WTC11 (cell line): ENCODE measurements around the gene OR5A1. TPM values are rescaled to one million over a fixed set of nuclear protein-coding genes. Genes with fewer than 3 reads are reported as not detected.

ENCODE experiments used
- ATAC-seq: fragments of 200-7000 bp; cut with Tn5 transposase; 2 replicates; pipeline ENCODE4 v1.10.0; 2021; ENCODE audit warnings: mild to moderate bottlenecking, moderate library complexity
- CTCF ChIA-PET: fragments of 300-600 bp; sonication (Branson Sonifier 250); formaldehyde crosslinking; loops from one replicate; lab custom pipeline; 2021; ENCODE audit warnings: antibody characterized with exemption; lab: Charles Lee
- POLR2A ChIA-PET: fragments of 350-600 bp; sonication (Branson Sonifier 250); formaldehyde crosslinking; loops from one replicate; lab custom pipeline; 2021; ENCODE audit warnings: antibody characterized with exemption; lab: Charles Lee
- DNase-seq: peaks from one replicate; pipeline ENCODE4 v3.0.0; 2021; ENCODE audit warnings: low spot score
- H3K27ac Mint-ChIP-seq: 2 replicates; pipeline ENCODE4 v1.8.0; 2021; ENCODE audit warnings: mixed read lengths
- H3K27me3 Mint-ChIP-seq: 2 replicates; pipeline ENCODE4 v1.8.0; 2021; ENCODE audit warnings: low read depth, mild to moderate bottlenecking, moderate library complexity, mixed read lengths
- H3K36me3 Mint-ChIP-seq: 2 replicates; pipeline ENCODE4 v1.8.0; 2021; ENCODE audit warnings: mixed read lengths
- H3K4me1 Mint-ChIP-seq: 2 replicates; pipeline ENCODE4 v1.8.0; 2022; ENCODE audit warnings: mixed read lengths
- H3K4me3 Mint-ChIP-seq: 2 replicates; pipeline ENCODE4 v1.8.0; 2021; ENCODE audit warnings: mild to moderate bottlenecking, moderate library complexity, mixed read lengths
- H3K9me3 Mint-ChIP-seq: 2 replicates; pipeline ENCODE4 v1.8.0; 2021; ENCODE audit warnings: mixed read lengths
- ARID4B ChIP-seq: sonication (generic); formaldehyde crosslinking; IDR thresholded peaks from 2 replicates; pipeline ENCODE4 v1.8.0; 2023; ENCODE audit warnings: missing genetic modification reagents, mild to moderate bottlenecking, borderline replicate concordance
- CREB1 ChIP-seq: sonication (generic); formaldehyde crosslinking; IDR thresholded peaks from 2 replicates; pipeline ENCODE4 v1.8.0; 2023; ENCODE audit warnings: mild to moderate bottlenecking, missing genetic modification reagents
- E2F1 ChIP-seq: sonication (generic); formaldehyde crosslinking; IDR thresholded peaks from 2 replicates; pipeline ENCODE4 v1.8.0; 2022; ENCODE audit warnings: mild to moderate bottlenecking, missing genetic modification reagents
- FOXP1 ChIP-seq: sonication (generic); formaldehyde crosslinking; IDR thresholded peaks from 2 replicates; pipeline ENCODE4 v1.8.0; 2022; ENCODE audit warnings: missing genetic modification reagents, mild to moderate bottlenecking, moderate library complexity, borderline replicate concordance
- FOXP4 ChIP-seq: sonication (generic); formaldehyde crosslinking; IDR thresholded peaks from 2 replicates; pipeline ENCODE4 v1.8.0; 2022; ENCODE audit warnings: mild to moderate bottlenecking, missing genetic modification reagents
- IRF2 ChIP-seq: sonication (generic); formaldehyde crosslinking; IDR thresholded peaks from 2 replicates; pipeline ENCODE4 v1.8.0; 2022; ENCODE audit warnings: low read depth, missing genetic modification reagents, borderline replicate concordance
- KAT7 ChIP-seq: sonication (generic); formaldehyde crosslinking; IDR thresholded peaks from 2 replicates; pipeline ENCODE4 v1.8.1; 2023; ENCODE audit warnings: missing genetic modification reagents, mild to moderate bottlenecking, borderline replicate concordance
- NFATC4 ChIP-seq: fragments of 250-450 bp; sonication (Bioruptor Pico); IDR thresholded peaks from 2 replicates; pipeline ENCODE4 v1.9.0; 2021; ENCODE audit warnings: mild to moderate bottlenecking
- NFE2L1 ChIP-seq: sonication (generic); formaldehyde crosslinking; IDR thresholded peaks from 2 replicates; pipeline ENCODE4 v1.8.1; 2023; ENCODE audit warnings: missing genetic modification reagents
- RORB ChIP-seq: fragments of 250-450 bp; sonication (Bioruptor Pico); IDR thresholded peaks from 2 replicates; pipeline ENCODE4 v1.9.0; 2021; ENCODE audit warnings: mild to moderate bottlenecking
- SMAD3 ChIP-seq: sonication (generic); formaldehyde crosslinking; IDR thresholded peaks from 2 replicates; pipeline ENCODE4 v1.8.0; 2022; ENCODE audit warnings: missing genetic modification reagents, mild to moderate bottlenecking, borderline replicate concordance
- SOX15 ChIP-seq: fragments of 250-450 bp; sonication (Bioruptor Pico); IDR thresholded peaks from 2 replicates; pipeline ENCODE4 v1.9.0; 2021; ENCODE audit warnings: mild to moderate bottlenecking
- ZBTB43 ChIP-seq: sonication (generic); formaldehyde crosslinking; IDR thresholded peaks from 2 replicates; pipeline ENCODE4 v1.8.1; 2023; ENCODE audit warnings: mild to moderate bottlenecking, missing genetic modification reagents
- ZNF219 ChIP-seq: sonication (generic); formaldehyde crosslinking; IDR thresholded peaks from 2 replicates; pipeline ENCODE4 v1.8.0; 2023; ENCODE audit warnings: missing genetic modification reagents, mild to moderate bottlenecking, borderline replicate concordance
- ZNF281 ChIP-seq: sonication (generic); formaldehyde crosslinking; IDR thresholded peaks from 2 replicates; pipeline ENCODE4 v1.8.0; 2023; ENCODE audit warnings: mild to moderate bottlenecking, missing genetic modification reagents
- ZNF425 ChIP-seq: fragments of 250-450 bp; sonication (Bioruptor Pico); conservative IDR thresholded peaks from 2 replicates; pipeline ENCODE4 v1.9.0; 2021; ENCODE audit warnings: mild to moderate bottlenecking
- total RNA-seq: library from RNA; stranded (reverse); gene quantifications from 3 replicates; pipeline ENCODE4 v1.2.3, GENCODE V29; 2021

The OR5A1 gene
- total RNA-seq, 1 experiment from 2014 or later: not detected

- TF ChIP-seq ZNF425 (CRISPR knock-in tag): no peak
These were observed 38.9 kb downstream of the OR5A1 start (continued) for GRCh38 chr11:59475176-59475575.

GRCh38 chr11:59479906-59480305 lies 43.6 kb downstream of the OR5A1 start:
- H3K4me1 Mint-ChIP-seq: no peaks in the 10 kb centered on the region
- H3K9me3 Mint-ChIP-seq: no peaks in the 10 kb centered on the region
- CTCF ChIA-PET: interaction anchor here (1.1 kb wide), 1 partner anchor 17 kb away, joined by 3 read pairs; no protein-coding TSS in a partner anchor
- no peaks in the 10 kb centered on the region for H3K36me3 Mint-ChIP-seq
- no peak overlapping the region for H3K27ac Mint-ChIP-seq
- POLR2A ChIA-PET: no interaction called here
- ATAC-seq: no peak
- no peak overlapping the region for H3K4me3 Mint-ChIP-seq
- no peak for TF ChIP-seq FOXP4 (CRISPR knock-in tag)
- no peak for TF ChIP-seq ZNF281 (CRISPR knock-in tag)
- no peak for TF ChIP-seq SMAD3 (CRISPR knock-in tag)
- TF ChIP-seq IRF2 (CRISPR knock-in tag): no peak
- TF ChIP-seq CREB1 (CRISPR knock-in tag): no peak
- TF ChIP-seq SOX15 (CRISPR knock-in tag): no peak
- no peak for TF ChIP-seq NFE2L1 (CRISPR knock-in tag)
- no peak for DNase-seq
- no peaks in the 10 kb centered on the region; the same call in none of the 2 replicates for H3K27me3 Mint-ChIP-seq

- Mint-ChIP-seq H3K36me3 (no peaks in the 10 kb centered on the region), H3K9me3 (no peaks in the 10 kb centered on the region), H3K27ac (no peak overlapping the region), H3K4me1 (no peaks in the 10 kb centered on the region), H3K27me3 (no peaks in the 10 kb centered on the region; the same call in none of the 2 replicates), H3K4me3 (no peak overlapping the region)
- CTCF ChIA-PET: interaction anchor here (1.1 kb wide), 1 partner anchor 17 kb away, joined by 3 read pairs; no protein-coding TSS in a partner anchor
- no peak for DNase-seq
- POLR2A ChIA-PET: no interaction called here
- no peak for ATAC-seq
- TF ChIP-seq ZBTB43 (no peak), FOXP1 (CRISPR knock-in tag) (no peak), RORB (CRISPR knock-in tag) (no peak), KAT7 (CRISPR knock-in tag) (no peak), ARID4B (CRISPR knock-in tag) (no peak), ZNF219 (CRISPR knock-in tag) (no peak), E2F1 (CRISPR knock-in tag) (no peak), NFATC4 (no peak)
These were observed 44.1 kb downstream of the OR5A1 start for GRCh38 chr11:59480359-59480758.
